ENCODE measurements around the gene HS3ST2.

DNA sequence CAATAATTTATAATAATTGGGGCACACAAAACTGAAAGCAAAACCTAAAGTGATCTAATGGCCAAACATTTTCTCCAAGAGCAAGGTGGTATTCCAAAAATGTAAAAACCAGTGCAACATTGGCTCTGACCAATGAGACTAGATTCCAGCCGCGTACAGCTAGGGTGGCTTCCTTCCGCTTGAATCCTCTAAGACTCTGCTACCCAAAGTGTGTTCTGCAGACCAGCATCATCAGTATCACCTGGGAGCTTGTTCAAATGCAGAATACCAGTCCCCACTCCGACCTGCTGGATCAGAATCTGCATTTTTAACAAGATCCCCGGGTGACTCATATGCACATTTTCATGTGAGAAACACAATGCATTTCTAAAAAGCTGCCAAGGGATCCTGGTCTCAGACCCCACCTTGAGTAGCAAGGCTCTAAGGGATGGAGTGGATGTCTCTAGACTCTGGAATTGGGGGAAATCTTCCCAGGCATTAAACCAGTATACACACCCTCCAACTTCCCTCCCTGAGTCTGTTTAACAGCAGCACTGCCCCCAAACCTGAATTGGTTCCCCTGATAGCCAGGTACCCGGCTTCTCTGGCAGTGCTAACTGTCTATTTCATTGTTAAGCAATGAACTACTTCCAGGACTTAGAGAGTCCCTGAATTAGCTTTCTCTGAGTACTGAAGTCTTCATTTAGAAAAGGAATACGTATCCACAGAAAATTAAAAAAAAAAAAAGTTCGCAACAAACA lies 118.2 kb downstream of the HS3ST2 start:
- TF ChIP-seq CTCF (IDR thresholded peaks at IDR 0.05) (no peak), POLR2A (IDR thresholded peaks at IDR 0.05) (no peak)

All from body of pancreas (tissue), 4 donors.